Measurements from ENCODE around the gene S100A9.

The S100A9 gene

DNA sequence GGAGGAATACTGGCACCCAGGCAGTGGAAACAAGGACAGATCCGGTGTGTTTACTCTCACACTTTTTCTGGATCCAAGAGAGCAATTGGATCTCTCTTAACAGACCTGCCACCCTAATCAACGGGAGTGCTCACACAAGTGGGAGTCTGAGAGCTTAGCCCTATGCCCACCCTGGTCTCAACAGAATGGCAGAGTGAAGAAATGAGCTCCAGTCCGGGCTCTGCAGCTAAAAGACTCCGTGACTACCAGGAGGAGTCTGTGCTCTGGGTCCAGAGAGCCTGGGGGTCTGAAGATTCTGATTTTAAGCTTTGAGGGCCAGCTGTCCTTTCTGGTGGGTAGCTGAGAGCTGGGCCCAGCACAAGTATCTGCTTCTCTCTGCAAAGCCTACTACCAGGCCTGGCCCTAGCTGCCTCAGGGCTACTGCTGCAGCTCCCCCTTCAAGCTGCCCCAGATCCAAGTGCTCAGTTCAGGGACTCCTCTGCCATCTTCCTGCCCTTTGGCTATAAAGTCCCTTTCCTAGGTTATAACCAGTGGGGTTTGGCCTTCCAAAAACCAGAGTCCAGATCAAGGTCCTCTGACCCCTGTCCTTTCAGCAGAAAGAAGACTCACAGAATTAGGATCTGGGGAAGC is 3.9 kb downstream of the S100A9 start:
- no peak for DNase-seq

DNA sequence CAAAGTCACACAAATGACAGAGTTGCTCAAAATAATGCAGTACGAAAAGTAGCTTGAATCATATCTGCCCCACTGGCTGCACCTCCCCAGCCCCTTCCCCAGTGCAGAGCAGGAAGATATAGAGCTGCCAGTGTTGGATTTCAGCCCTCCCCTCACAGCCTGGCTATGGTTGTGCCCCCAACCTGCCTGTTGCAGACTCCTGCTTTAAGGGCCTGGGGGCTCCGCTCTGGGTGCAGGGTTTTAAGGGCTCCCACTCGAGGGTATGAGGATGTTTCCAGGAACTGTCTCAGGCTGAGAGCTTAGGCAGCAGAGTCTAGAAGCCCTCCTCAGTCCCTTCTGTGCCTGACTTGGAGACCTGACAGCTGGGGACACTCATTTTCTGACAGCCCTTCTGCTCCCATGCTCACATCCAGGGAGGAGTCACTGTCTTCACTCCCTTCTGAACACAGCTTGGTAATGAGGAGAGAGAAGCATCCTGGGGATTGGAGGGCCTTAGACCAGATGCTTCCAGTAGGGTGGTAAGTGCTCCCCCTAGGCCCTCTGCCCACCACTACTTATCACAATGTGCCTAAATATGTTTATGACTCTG is 4.6 kb downstream of the S100A9 start:
- no peak for DNase-seq

DNA sequence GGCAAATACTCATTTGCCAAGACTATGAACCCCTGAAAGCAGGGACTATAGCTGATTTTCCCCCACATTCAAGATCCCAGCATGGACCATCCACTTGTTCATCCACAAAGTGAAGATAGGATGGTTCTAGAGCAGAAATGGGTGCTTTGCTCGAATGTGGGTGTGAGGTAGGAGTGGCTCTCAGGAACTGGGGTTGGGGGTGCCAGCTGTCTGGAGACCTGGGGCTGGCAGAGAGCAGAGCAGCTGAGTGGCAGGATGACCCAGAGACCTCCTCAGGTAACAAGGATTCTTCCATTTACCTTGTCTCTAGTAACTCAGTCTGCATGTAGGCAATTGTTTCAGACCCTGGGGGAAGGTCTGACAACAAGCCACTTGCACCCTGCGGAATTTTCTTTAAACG is 6.0 kb downstream of the S100A9 start:
- DNase-seq: no peak

DNA sequence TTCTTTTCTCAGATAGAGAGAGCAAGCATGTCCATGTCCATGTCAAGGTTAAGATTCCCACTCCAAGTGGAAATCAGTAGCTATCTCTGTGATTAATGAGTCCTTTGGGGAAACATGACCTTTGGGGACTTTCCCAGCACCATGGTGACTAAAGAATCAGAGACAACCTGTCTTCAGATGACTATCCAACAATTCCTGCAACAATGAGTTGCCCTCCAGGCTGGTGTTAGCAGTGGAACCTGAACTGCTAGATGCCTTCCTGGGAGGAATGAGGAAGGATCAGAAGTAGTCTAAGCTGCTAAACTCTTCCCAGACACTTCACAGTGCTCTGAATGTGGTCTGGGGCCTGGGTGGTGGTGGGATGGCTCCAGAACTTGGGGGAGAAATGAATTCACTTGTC is 6.5 kb downstream of the S100A9 start:
- no peak for DNase-seq

DNA sequence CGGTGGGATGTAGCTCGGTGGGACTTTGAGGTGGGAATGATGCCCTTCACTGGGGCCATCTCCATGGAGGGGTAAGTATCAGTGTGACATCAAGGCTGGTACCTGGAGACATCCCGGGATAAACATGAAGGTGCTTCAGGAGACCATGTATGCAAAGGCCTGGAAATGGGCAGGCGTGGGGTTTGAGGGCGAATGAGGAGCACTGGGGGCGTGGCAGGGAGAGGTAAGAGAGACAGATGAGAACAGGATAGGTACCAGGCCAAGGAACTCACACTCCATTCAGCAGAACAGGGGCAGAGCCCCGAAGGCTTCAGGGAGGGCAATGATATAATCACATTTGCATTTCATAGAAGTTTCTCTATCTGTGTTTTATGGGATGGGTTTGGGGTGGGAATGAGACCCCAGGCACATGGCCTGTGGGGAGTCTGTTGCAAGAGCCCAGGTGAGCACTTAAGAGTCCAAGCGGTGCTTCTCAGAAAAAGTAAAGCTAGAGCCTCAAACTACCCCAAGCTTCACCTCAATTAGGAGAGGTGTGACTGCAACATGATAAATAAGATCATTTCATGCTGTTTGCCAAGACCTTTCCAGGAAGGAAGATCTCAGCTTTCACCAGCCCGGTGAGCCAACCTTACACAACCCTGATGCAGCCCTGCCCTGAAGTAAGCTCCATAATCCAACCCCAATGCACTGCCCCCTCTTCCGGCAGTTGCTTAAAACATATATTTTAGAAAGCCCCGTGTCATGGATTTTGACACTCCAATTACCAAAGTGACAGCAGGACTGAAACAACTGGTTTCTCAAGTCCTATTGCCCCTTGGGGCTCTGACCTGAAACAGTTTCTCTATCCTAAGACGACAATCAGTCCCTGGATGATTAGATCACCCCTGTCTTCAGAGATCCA is 7.4 kb downstream of the S100A9 start:
- no peak for DNase-seq

DNA sequence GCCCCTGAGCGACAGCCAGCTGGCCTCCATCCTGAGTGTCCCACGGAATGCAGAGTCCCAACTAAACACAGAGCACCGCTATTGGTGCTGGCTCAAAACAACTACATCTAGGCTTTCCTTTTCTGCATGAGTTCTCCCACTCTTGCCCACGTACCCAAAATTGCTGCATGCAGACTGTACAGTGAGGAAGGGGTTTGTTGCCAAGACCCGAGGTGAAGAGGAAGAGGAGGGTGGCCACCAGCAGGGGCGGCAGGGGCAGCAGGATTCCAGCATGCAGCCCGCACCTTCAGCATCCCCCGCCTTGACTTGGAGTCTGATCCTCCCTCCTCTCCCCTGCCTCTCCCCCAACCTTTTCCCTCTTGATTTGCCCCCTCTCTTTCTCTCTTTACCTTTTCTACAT is 8.0 kb downstream of the S100A9 start:
- DNase-seq: no peak

DNA sequence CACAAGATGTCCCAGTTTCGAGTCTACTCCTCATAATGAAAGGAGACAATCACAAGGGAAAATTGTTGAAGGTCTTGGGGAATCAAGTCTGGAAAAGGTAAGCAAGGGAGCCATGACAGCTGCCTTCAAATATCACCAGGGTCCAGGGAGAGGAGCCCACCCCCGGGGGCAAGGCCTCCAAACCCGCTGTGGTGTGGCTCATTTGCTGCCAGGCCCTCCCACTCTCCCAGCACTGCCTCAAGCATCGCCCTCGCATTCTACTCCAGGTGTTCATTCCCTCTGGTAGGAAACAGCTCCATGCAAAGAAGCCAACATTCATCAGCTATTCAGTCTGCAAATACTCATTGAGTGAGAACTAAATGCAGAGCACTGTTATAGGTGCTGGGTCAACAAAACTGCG is 8.6 kb downstream of the S100A9 start:
- DNase-seq: no peak

DNA sequence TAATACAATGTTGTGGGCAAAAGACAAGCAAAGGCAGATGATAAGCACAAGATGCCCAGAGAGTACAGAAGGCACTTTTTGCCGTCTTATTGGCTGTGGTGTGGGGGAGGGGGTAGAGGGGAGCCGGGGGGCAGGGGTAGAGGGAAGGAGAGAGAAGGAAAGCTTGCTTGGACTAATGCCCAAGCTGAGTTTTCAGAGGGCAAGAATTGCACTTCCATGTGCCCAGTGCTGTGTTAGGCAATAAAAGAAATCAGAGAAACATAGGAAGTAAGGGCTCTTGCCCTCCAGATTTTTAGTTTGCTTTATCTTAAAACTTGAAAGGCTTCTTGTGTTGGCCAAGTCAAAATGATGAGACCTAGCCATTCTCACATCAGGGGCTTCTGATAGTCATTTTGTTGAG is 9.4 kb downstream of the S100A9 start:
- DNase-seq: no peak

DNA sequence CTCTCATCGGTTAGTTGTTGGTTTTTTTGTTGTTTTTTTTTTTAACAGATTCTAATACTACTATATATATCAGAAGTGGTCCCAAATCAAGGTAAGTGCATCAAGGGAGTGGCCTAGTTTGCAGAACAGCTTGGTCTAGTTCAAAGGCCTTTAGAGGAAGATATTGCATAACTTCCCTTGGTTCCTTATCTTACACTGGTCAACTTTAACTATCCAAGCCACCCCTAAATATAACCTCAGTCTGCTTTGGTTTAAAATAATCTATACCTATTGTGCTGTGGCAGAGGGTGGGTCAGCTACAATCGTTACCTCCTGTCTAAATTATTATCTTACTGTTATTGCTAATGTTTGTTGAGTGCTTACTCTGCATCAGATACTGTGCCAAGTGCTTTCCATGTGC is 10.8 kb downstream of the S100A9 start:
- no peak for DNase-seq

DNA sequence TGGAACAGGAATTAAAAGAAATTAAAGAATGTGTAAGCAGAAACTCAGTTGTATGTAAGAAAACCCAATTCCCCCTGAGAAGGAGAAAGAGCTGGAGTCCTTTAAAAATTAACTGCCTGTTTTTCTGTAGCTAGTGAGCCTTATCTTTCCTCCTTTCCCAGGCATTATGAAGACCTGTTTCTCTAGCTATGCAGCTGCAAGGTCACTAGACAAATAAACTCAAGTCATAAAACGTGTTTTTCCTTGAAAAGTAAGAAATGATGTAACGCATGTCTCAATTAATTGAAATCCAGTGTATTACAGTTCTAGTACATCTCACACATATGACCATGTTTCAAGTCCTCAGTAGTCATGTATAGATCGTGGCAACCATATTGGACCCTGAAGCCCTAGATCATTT is 12.5 kb downstream of the S100A9 start:
- DNase-seq: no peak

DNA sequence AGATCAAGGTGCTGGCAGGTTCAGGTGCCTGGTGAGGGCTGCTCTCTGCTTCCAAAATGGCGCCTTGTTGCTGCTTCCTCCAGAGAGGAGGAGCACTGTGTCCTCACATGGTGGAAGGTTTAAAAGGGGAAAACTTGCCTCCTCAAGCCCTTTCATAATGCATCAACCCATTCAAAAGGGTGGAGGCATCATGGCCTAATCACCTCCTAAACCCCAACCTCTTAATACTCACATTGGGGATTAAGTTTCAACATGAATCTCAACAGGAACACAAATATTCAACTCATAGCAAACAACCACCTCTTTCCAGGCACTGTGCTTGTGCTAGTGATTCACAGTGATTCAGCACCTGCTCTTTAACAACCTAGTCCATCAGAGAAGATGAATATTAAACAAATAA is 13.6 kb downstream of the S100A9 start:
- DNase-seq: no peak

DNA sequence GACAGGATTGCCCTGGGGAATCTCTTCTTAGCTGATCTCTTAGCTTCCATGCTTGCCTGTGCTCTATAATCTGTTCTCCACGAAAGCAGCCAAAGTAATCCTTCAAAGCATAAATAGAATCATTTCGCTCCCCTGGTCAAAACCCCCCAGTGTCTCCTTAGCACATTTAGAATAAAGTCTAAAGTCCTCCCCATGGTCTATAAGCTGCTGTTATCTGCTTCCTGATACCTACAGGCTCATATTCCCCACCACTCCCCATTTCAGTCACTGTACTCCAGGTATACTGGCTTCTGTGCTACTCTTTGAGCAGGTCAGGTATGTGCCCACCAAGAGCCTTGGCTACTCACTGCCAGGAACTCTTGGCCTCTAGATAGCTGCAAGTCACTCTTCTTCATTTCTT is 14.9 kb downstream of the S100A9 start:
- DNase-seq: no peak

DNA sequence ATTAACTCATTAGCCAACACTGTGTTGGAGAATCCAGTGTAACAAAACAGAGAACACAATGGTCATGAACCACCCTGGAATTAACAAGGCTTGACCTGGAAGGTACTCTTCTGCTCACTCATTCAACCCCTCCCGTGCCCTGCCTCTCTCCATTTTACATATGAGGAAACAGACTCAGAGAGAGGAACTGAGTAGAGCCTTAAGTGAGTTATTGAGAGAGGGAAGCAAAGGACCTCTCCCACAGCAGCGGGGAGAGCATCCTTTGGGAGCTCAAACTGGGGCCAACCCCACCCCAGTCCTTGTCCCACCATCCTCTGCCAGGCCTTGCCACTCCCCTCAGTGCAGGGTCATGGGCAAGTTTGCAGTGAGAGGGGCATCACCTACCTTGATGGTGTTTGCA is 16.4 kb downstream of the S100A9 start:
- no peak for DNase-seq

DNA sequence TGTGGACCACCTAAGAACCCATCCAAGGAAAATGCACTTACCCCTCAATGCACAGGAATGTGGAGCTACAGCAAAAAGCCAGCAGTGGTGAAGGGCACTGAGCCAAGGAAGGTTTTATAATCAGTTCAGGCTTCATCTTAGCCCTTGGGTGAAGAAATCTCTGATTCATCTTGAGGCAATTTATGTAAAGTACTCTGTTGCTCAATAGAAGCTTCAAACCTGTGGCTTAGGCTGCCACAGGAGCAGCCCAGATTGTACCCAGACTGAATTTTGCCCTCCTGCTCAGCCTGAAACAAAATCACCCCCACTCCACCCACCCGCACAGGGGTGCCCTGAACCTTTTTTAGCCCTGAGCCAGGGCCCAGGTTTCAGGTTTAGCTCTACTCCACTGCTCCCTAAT is 17.9 kb downstream of the S100A9 start, which contains the start of gene S100A12:
S100A12 (minus strand) TSS at position 111 of the 400 bp plus-strand sequence. CDS start 1,029 bp downstream, outside the sequence.
- no peak for DNase-seq

DNA sequence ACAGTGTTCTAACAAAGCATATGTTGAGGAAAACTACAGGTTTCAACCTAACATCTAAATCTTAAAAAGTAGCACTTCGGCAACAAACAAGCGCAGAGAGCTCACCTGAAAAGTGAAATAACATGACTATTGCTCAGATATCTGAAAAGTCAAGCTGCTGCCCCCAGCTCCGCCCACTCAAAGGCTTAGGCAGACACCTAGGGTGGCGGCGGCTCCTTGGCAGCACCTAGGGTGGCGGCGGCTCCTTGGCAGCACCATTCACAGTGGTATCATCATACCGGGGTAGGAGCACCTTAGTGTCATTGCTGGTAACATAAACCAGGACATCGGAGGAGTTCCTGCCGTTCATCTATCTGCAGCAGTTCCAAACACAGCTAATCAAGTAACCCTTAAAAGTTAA is 21.9 kb downstream of the S100A9 start:
- DNase-seq: no peak

DNA sequence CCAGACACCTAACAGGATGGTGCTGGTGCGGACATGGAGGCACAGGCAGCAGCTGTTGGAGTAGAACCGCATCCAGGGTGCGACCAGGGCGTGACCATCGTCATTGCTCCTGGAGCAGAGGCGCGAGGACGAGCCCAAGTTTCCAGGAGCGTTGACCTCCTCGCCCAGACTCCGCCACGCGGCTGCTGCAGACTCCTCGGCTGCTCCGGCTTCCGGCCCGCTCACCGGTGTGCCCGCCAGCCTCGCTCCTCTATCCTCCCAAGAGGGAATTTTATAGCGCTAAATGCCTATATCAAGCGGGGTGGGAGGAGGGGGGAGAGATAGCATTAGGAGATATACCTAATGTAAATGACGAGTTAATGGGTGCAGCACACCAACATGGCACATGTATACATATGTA is 23.1 kb downstream of the S100A9 start:
- no peak for DNase-seq

DNA sequence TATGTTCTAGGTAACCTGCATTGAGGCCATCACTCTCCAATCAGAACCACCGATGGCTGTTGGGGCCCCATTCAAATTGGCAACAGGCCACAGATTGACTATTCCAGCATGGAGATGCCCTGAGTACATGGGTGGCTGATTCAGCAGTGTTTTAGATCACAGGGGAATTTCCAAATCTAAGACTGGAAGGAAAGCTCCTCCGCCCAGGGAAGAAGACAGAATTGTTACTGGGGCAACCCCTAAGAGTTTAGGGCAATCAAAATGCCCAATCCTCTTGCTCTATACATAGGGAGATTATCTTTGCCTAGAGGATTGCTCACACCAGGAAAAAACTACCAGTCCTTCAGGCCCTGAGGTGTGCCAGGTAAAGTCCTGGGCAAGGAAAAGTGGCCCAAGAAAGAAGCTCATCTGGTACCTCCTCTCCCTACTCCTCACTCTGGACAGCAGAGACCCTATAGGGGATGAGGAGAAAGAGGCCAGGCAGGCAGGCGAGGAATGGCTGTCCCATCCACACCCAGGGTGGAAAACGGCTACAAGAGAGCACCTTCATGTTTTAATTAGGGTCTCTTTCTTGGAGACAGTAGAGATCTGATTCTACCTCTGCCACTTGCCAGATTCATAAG is 27.4 kb downstream of the S100A9 start:
- no peak for DNase-seq

DNA sequence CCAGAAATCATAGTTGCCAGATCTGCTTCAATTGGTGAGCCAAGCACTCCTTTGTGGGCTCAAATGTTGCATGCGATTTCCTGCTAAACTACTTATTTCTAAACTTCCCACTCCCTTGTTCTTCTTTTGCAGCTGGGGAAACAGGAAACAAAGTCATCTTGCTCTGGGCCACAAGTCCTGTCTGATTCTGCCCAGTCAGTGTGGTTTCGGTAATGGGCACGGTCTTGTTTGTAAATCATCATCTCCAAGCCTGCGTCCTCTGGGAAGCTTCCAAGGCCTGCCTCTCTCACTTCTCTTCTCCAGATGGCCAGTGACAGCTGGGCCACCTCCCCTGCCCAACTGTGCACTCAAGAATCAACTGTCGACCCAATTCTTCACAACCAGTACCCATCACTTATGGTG is 28.8 kb downstream of the S100A9 start:
- DNase-seq: no peak

DNA sequence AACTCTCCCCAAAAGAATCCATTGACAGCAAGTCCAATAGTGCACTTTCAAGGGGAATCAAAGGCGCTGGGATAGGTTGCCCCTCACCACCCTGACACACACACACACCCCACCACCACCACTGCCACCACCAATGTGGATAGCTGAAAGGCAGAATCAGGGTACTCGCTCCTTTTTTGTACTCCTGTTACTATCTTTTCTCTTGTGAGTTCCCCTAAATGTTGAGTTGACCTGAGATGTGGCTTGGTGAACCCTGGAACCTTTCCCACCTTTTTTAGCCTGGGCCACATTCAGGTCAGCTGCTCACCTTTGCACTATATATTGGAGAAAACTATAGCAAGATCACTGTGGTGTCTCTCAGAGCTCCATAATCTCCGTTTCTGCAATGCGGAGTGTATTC is 29.3 kb downstream of the S100A9 start:
- no peak for DNase-seq

DNA sequence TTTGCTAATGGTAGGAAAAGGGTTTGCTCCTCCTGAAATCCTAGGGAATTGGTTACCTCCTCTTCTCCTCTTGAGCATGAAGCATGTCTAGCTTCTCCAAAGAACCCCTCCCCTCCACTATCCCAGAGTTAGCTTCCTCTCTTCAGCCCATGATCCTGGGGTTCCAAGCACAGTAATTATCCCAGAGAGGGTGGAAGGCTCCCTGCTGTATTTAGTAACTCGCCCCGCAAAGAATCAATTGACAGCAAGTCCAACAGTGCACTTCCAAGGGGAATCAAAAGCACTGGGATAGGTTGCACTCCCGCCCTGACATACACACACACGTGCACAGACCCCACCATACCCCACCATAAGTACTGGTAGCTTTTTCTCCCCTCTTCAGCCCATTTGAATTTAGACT is 30.1 kb downstream of the S100A9 start:
- DNase-seq: no peak

DNA sequence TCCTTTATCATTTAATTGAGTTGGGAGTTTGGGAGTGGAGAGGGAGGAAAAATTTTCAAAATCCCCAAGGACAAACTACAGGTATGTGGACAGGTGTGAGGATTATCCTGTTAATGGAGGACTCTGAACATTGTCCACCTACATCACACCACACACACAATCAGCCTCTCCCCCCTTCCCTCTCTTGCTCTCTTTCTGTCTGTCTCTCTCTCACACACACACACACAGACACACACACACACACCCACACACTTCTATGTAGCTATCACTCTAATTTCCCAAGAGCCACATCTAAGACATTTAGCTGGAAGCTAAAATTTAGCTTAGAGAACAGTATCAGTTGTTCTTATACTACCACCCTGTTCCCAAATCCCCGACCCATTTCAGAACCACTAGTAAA is 31.7 kb downstream of the S100A9 start:
- no peak for DNase-seq

DNA sequence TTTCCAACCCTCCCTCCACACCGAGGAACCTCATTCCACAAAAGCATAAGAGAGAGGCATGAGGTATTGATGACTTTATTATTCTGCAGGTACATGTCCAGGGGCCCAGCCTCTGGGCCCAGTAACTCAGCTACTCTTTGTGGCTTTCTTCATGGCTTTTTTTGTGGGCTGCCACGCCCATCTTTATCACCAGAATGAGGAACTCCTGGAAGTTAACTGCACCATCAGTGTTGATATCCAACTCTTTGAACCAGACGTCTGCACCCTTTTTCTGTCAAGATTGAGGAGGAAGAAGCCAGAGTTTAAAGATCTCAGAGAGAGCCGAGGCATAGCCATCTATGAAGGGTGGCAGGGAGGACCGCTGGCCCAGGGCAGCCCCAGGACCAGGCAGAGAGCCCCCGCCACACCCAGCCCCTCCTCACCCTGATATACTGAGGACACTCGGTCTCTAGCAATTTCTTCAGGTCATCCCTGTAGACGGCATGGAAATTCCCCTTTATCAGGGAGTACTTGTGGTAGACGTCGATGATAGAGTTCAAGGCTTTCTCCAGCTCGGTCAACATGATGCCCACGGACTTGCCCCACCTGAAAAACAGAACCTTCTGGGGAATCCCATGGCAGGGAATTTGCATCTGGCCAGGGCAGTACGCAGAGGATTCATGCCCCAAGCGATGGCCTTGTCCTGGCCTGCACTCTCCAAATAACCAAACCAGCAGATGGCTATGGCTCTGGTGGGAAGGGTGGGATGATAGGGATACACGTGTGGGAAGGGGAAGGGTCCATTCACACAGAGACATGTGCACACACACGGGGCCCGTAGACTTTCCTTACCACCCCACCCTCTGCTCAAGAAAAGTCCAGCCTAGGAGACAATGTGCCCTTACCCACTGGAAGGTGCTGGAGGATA is 32.6 kb downstream of the S100A9 start:
- no peak for DNase-seq
